ENCODE measurements around the gene PDZD4.

GRCh38 chrX:153821066-153821465 is 9.3 kb downstream of the PDZD4 start:
- TF ChIP-seq L3MBTL2 (conservative IDR thresholded peaks at IDR 0.05) (no peak), PKNOX1 (IDR thresholded peaks at IDR 0.05) (no peak)
